HG03432 (cell line): ENCODE results near the gene RET.

Experiments used
- ATAC-seq: cut with Tn5 transposase; IDR thresholded peaks from one replicate; pipeline ENCODE4 v1.9.1; 2021; ENCODE audit warnings: mild to moderate bottlenecking, moderate library complexity; ENCODE audit not compliant: unreplicated experiment

The RET gene

GRCh38 chr10:43118631-43119415 is 42.0 kb downstream of the RET start:
- ATAC-seq: no peak

DNA sequence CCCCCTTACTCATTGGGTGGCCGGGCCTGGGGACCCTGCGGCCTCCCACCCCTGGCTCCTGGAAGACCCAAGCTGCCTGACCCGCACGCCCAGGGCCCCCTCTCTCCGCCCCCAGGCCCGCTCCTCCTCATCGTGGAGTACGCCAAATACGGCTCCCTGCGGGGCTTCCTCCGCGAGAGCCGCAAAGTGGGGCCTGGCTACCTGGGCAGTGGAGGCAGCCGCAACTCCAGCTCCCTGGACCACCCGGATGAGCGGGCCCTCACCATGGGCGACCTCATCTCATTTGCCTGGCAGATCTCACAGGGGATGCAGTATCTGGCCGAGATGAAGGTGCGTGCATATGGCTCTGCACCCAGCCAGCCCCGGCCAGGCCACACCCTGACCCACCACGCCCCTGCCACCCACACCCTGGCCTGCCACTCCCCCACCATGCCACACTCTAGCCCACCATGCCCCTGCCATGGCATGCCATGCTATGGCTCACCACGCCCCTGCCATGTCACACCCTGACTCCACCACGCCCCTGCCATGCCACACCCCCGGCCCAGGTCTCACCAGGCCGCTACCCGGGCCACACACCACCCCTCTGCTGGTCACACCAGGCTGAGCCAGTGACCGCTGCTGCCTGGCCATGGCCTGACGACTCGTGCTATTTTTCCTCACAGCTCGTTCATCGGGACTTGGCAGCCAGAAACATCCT is 42.7 kb downstream of the RET start:
- ATAC-seq: no peak

DNA sequence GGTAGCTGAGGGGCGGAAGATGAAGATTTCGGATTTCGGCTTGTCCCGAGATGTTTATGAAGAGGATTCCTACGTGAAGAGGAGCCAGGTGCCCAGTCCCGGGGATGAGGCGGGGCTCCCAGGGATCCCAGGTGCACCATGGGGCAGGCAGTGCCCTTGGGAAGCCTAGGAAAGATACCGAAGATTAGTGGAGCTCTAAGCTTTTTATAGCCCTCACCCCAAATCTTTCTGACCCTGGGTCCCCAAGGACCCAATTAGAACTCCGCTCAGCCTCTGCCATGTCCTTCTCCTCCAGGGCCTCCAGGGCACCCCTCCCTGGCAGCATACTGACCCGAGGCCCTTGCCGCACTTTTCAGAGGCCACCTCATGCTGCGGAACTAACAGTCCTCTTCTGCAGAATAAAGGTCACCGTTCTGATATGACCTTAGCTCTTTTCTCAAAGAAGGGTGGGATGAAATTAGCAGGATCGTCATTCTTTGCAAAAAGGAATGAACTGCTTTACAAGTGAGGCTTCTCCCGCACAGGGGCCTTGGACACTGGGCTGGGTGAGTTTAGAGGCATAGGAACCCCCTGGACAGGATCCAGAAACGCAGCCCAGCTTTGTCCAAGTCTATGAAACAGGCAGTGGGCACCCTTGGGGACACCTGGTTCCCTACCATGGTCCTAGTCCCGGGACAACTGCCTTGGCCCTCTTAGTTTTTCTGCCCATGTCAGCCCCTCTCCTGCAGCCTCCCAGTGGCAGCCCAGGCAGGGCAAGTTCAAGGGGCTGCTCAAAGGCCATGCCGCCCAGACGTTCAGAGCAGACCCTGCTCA is 43.5 kb downstream of the RET start:
- ATAC-seq: peak; percentile 16

- peak; percentile 91 for ATAC-seq
Observed at GRCh38 chr10:43120929-43121314, 44.1 kb downstream of the RET start.

DNA sequence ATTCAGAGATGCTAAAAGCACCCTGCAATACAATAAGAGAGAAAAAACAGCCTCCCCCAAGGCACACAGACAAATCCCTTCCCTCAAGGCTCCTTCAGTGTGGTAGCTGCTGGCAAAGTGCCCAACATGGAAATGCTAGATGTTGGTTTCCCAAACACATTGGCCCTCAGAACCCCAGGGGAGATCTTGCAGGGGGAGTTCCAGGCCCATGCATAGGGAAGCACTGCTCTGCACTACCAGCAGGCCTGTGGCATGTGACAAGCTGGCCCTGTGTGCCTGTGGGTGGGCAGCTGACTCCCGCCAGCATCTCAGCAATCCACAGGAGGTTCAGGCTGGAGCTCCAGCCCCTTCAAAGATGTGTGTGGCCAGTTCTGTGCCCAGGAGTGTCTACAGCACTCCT is 44.6 kb downstream of the RET start:
- ATAC-seq: peak; percentile 18

DNA sequence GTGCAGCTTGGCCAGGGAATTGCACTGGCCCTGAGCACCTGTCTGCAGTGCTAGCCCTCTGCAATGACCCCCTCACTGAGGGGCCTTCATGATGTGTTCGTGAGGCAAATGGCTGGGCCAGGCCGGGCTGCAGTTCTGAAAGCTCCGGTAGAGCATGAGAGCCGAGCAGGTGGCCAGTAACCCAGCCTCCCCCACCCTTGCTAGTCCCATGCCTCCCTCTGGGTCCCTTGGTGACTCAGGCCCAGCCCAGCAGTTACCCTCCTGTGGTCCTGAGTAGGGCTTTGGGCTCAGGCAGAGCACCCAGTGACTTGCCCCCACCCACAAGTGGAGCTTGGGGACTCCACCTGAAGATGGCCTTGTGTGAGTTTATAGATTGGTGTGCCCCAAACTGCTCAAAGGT is 45.2 kb downstream of the RET start:
- no peak for ATAC-seq

DNA sequence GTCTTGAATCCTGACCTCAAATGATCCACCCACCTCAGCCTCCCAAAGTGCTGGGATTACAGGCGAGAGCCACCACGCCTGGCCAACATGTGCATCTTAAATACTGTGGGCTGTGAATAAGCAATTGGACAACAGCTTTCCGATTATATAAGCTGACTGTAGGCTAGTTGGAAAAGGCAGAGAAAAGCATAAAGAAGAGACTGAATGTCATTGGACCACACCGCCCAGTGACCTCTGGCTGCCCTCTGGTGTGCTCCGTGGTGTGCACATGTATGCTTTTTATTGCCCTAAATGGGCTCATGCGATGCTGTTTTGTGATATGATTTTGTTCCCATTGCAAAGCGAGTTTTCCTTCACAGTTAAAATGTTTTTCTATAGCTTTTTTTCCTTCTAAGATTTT is 46.0 kb downstream of the RET start:
- no peak for ATAC-seq

- ATAC-seq: no peak
Observed at GRCh38 chr10:43123361-43124093, 46.7 kb downstream of the RET start.

DNA sequence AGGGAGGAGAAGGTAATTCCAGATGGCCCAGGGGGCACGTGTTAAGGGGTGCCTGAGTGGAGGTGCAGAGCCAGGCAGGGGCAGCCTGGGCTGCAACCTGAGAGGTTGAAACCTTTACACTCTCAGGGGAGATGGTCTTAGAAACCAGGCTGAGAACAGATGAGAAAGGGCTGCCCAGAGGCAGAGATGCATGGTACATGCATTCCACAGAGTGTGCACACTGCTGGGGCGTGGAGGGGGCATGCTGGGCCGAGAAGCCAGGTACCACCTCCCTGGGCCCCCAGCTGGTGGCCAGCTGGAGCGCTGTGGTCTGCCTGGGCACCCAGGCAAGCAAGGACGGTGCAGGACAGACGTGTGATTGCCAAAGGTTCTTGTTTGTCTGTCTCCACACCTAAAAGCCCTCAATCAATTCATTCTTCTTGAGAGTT is 47.2 kb downstream of the RET start:
- no peak for ATAC-seq

GRCh38 chr10:43124574-43125273 is 47.9 kb downstream of the RET start:
- ATAC-seq: no peak

GRCh38 chr10:43125274-43125845 is 48.5 kb downstream of the RET start:
- no peak for ATAC-seq

GRCh38 chr10:43125881-43126731 is 49.2 kb downstream of the RET start:
- no peak for ATAC-seq

DNA sequence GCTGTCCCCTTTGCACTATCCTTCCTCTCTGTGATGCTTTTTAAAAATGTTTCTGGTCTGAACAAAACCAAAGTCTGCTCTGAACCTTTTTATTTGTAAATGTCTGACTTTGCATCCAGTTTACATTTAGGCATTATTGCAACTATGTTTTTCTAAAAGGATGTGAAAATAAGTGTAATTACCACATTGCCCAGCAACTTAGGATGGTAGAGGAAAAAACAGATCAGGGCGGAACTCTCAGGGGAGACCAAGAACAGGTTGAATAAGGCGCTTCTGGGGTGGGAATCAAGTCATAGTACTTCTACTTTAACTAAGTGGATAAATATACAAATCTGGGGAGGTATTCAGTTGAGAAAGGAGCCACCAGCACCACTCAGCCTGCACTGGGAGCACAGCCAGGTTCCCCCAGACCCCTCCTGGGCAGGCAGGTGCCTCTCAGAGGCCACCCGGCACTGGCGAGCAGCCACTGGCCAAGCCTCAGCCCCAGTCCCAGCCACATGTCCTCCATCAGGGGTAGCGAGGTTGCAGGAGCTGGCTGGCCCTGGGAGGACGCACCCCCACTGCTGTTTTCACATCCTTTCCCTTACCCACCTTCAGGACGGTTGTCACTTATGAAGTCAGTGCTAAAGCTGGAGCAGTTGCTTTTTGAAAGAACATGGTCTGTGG is 50.0 kb downstream of the RET start:
- peak; percentile 38 for ATAC-seq

- ATAC-seq: no peak
Observed at GRCh38 chr10:43127442-43127841, 50.6 kb downstream of the RET start.

DNA sequence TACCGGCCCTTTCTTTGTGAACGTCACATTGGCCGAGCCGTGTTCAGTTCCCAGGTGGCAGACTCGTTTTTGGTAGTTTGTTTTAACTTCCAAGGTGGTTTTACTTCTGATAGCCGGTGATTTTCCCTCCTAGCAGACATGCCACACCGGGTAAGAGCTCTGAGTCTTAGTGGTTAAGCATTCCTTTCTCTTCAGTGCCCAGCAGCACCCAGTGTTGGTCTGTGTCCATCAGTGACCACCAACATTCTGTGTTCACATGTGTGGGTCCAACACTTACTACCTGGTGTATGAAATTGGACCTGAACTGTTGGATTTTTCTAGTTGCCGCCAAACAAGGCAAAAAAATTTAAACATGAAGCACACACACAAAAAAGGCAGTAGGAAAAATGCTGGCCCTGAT is 51.5 kb downstream of the RET start:
- ATAC-seq: no peak

DNA sequence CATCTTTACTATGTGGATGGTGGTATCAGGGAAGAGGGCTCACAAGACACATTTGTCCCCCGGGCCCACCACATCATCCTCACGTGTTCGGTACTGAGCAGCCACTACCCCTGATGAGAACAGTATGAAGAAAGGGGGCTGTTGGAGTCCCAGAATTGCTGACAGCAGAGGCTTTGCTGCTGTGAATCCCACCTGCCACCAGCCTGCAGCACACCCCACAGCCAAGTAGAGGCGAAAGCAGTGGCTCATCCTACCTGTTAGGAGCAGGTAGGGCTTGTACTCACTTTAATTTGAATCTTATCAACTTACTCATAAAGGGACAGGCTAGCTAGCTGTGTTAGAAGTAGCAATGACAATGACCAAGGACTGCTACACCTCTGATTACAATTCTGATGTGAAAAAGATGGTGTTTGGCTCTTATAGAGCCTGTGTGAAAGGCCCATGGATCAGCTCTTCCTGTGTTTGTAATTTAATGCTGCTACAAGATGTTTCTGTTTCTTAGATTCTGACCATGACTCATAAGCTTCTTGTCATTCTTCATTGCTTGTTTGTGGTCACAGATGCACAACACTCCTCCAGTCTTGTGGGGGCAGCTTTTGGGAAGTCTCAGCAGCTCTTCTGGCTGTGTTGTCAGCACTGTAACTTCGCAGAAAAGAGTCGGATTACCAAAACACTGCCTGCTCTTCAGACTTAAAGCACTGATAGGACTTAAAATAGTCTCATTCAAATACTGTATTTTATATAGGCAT is 52.3 kb downstream of the RET start:
- ATAC-seq: peak; percentile 88

GRCh38 chr10:43130770-43131171 is 53.9 kb downstream of the RET start:
- no peak for ATAC-seq

GRCh38 chr10:43131256-43131655 is 54.4 kb downstream of the RET start:
- no peak for ATAC-seq
